HFFc6 (cell line): ENCODE measurements around the gene CSMD2. TPM values are rescaled to one million over a fixed set of nuclear protein-coding genes. Genes with fewer than 3 reads are reported as not detected.

Experiments used
- DNase-seq: peaks from one replicate; pipeline ENCODE4 v3.0.0-alpha.2; 2018
- H3K27ac Mint-ChIP-seq: 2 replicates; pipeline ENCODE4 v1.8.0; 2020; ENCODE audit warnings: mild to moderate bottlenecking, mixed read lengths
- H3K27me3 Mint-ChIP-seq: 2 replicates; pipeline ENCODE4 v1.8.0; 2021; ENCODE audit warnings: mild to moderate bottlenecking, moderate library complexity, mixed read lengths; ENCODE audit not compliant: insufficient read depth
- H3K36me3 Mint-ChIP-seq: 2 replicates; pipeline ENCODE4 v1.8.0; 2021; ENCODE audit warnings: low read depth, mixed read lengths
- H3K4me1 Mint-ChIP-seq: 2 replicates; pipeline ENCODE4 v1.8.0; 2020; ENCODE audit warnings: low read depth, mixed read lengths
- H3K4me3 Mint-ChIP-seq: 2 replicates; pipeline ENCODE4 v1.8.0; 2020; ENCODE audit warnings: mild to moderate bottlenecking, moderate library complexity, mixed read lengths
- H3K9me3 Mint-ChIP-seq: 2 replicates; pipeline ENCODE4 v1.8.0; 2020; ENCODE audit warnings: mild to moderate bottlenecking, mixed read lengths
- total RNA-seq, 6 experiments: library from RNA; stranded (reverse); fragmentation: NEBNext Ultra II Directional; extraction: Animal tissue kit (Norgen Biotek cat#: 25700); gene quantifications; 2 replicates in 1 of 6; 3 replicates in 5 of 6; pipeline ENCODE4 v1.2.3, GENCODE V29; 2021
- TF ChIP-seq, protein P1 (sequence below): fragments of 200-600 bp; sonication (generic); IDR thresholded peaks from 2 replicates; pipeline ENCODE4 v1.5.0; 2021; ENCODE audit warnings: antibody characterized with exemption, mild to moderate bottlenecking

Gene CSMD2
- total RNA-seq, 6 experiments from 2014 or later = 0.77 to 3.2 (median 1.2) TPM

DNA sequence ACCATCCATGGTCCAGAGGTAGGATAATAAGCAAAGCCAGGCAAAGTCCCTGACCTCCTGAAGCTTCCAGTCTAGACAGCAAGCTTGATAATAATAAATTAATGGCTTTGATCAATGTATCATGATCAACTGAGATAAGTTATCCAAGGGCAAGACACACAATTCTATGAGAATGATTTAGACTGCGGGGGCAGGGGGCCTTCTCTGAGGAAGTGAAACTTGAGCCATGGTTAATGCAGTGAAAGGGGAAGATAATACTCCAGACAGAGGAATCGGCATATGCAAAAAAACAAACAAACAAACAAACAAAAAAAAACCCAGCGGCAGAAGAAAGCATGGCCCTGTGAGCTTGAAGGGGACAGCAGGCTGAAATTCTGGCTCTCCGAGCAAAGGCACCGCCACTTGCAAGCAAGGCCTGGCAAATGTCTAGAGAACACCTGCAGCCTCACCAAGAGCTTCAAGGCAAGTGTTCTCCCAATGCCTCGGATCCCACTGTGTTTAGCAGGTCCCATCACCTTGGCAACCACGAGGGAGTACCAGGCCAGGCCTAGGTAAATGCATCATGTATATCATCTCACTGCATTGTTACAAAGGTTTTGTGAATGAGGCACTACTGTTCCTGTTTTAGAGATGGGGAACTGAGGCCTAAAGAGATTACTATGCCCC lies 24.9 kb downstream of the CSMD2 start:
- H3K36me3 Mint-ChIP-seq = no peaks in the 10 kb centered on the region; the same call in 1 of the 2 replicates

DNA sequence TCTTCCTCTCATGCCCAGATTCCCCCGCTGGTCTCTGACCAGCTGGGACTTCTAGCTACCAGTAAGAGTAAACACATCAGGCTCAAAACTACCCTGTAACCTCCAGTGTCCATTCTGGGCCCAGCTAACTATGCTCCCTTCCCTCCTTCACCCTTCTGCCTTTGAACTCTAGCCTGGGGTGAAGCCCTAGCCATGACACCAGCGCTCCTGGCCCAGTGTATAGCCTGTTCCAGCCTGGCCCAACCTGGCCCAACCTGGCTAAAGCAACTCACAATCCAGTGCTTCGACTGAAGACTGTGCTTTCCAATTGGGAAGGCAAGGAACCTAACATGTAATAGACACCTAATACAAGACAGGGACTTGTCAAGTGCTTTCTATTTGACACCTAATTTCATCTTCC lies 27.6 kb downstream of the CSMD2 start:
- Mint-ChIP-seq H3K27me3 (peaks cover 2% of the 10 kb centered on the region; the same call in 1 of the 2 replicates), H3K4me3 (no peak overlapping the region), H3K4me1 (no peaks in the 10 kb centered on the region), H3K27ac (no peak overlapping the region), H3K36me3 (no peaks in the 10 kb centered on the region), H3K9me3 (peaks cover 16% of the 10 kb centered on the region; the same call in 1 of the 2 replicates)
- TF ChIP-seq, protein P1, sequence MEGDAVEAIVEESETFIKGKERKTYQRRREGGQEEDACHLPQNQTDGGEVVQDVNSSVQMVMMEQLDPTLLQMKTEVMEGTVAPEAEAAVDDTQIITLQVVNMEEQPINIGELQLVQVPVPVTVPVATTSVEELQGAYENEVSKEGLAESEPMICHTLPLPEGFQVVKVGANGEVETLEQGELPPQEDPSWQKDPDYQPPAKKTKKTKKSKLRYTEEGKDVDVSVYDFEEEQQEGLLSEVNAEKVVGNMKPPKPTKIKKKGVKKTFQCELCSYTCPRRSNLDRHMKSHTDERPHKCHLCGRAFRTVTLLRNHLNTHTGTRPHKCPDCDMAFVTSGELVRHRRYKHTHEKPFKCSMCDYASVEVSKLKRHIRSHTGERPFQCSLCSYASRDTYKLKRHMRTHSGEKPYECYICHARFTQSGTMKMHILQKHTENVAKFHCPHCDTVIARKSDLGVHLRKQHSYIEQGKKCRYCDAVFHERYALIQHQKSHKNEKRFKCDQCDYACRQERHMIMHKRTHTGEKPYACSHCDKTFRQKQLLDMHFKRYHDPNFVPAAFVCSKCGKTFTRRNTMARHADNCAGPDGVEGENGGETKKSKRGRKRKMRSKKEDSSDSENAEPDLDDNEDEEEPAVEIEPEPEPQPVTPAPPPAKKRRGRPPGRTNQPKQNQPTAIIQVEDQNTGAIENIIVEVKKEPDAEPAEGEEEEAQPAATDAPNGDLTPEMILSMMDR = no peak
- no peak for DNase-seq

More for the DNA sequence above, 24.9 kb downstream of the CSMD2 start:
- TF ChIP-seq, protein P1 = no peak
- no peaks in the 10 kb centered on the region for H3K4me1 Mint-ChIP-seq
- H3K27ac Mint-ChIP-seq = no peak overlapping the region
- peaks cover 2% of the 10 kb centered on the region; the same call in 1 of the 2 replicates for H3K27me3 Mint-ChIP-seq
- peaks cover 11% of the 10 kb centered on the region; the same call in 1 of the 2 replicates for H3K9me3 Mint-ChIP-seq
- DNase-seq = no peak
- H3K4me3 Mint-ChIP-seq = no peak overlapping the region

DNA sequence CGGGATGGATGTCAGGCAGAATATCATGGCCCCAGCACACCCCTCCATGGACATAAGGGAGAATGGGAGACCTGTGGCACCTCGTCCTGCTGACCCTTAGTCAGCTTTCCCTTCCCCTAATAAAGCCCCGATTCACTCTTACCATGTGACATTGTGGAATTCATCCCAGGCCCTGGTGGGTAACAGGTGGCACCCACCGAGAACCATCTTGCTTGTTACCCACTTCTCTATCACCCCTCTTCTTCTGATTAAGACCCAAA lies 32.9 kb downstream of the CSMD2 start:
- Mint-ChIP-seq H3K9me3 (peaks cover 23% of the 10 kb centered on the region; the same call in 1 of the 2 replicates), H3K36me3 (peaks cover 3% of the 10 kb centered on the region), H3K4me3 (no peak overlapping the region), H3K4me1 (no peaks in the 10 kb centered on the region; the same call in 1 of the 2 replicates), H3K27me3 (peaks cover 2% of the 10 kb centered on the region; the same call in 1 of the 2 replicates), H3K27ac (no peak overlapping the region)
- DNase-seq = no peak
- TF ChIP-seq, protein P1 = no peak

- H3K27me3 Mint-ChIP-seq = peaks cover under 1% of the 10 kb centered on the region; the same call in 1 of the 2 replicates
- H3K27ac Mint-ChIP-seq = no peak overlapping the region; the same call in 1 of the 2 replicates
- no peak for DNase-seq
- TF ChIP-seq, protein P1 = no peak
- H3K9me3 Mint-ChIP-seq = peaks cover 23% of the 10 kb centered on the region
- peaks cover 8% of the 10 kb centered on the region for H3K36me3 Mint-ChIP-seq
- no peaks in the 10 kb centered on the region; the same call in 1 of the 2 replicates for H3K4me1 Mint-ChIP-seq
- no peak overlapping the region for H3K4me3 Mint-ChIP-seq
These were observed 33.5 kb downstream of the CSMD2 start for GRCh38 chr1:34131396-34132160.

- no peak for DNase-seq
- Mint-ChIP-seq H3K27me3 (no peaks in the 10 kb centered on the region; the same call in 1 of the 2 replicates), H3K27ac (no peak overlapping the region), H3K4me3 (no peak overlapping the region), H3K9me3 (peaks cover 30% of the 10 kb centered on the region), H3K4me1 (no peaks in the 10 kb centered on the region; the same call in 1 of the 2 replicates), H3K36me3 (peaks cover 8% of the 10 kb centered on the region)
- TF ChIP-seq, protein P1 = no peak
These were observed 34.7 kb downstream of the CSMD2 start for GRCh38 chr1:34130306-34130705.
